WTC11 (cell line): Measurements from ENCODE around the gene MAP3K6. TPM values are rescaled to one million over a fixed set of nuclear protein-coding genes. Genes with fewer than 3 reads are reported as not detected.

Source experiments
- ATAC-seq: fragments of 200-7000 bp; cut with Tn5 transposase; 2 replicates; pipeline ENCODE4 v1.10.0; 2021; ENCODE audit warnings: mild to moderate bottlenecking, moderate library complexity
- CTCF ChIA-PET: fragments of 300-600 bp; sonication (Branson Sonifier 250); formaldehyde crosslinking; loops from one replicate; lab custom pipeline; 2021; ENCODE audit warnings: antibody characterized with exemption; lab: Charles Lee
- POLR2A ChIA-PET: fragments of 350-600 bp; sonication (Branson Sonifier 250); formaldehyde crosslinking; loops from one replicate; lab custom pipeline; 2021; ENCODE audit warnings: antibody characterized with exemption; lab: Charles Lee
- DNase-seq: peaks from one replicate; pipeline ENCODE4 v3.0.0; 2021; ENCODE audit warnings: low spot score
- H3K27ac Mint-ChIP-seq: 2 replicates; pipeline ENCODE4 v1.8.0; 2021; ENCODE audit warnings: mixed read lengths
- H3K27me3 Mint-ChIP-seq: 2 replicates; pipeline ENCODE4 v1.8.0; 2021; ENCODE audit warnings: low read depth, mild to moderate bottlenecking, moderate library complexity, mixed read lengths
- H3K36me3 Mint-ChIP-seq: 2 replicates; pipeline ENCODE4 v1.8.0; 2021; ENCODE audit warnings: mixed read lengths
- H3K4me1 Mint-ChIP-seq: 2 replicates; pipeline ENCODE4 v1.8.0; 2022; ENCODE audit warnings: mixed read lengths
- H3K4me3 Mint-ChIP-seq: 2 replicates; pipeline ENCODE4 v1.8.0; 2021; ENCODE audit warnings: mild to moderate bottlenecking, moderate library complexity, mixed read lengths
- H3K9me3 Mint-ChIP-seq: 2 replicates; pipeline ENCODE4 v1.8.0; 2021; ENCODE audit warnings: mixed read lengths
- EMX1 ChIP-seq: fragments of 250-450 bp; sonication (Bioruptor Pico); IDR thresholded peaks from 2 replicates; pipeline ENCODE4 v1.8.0; 2021; ENCODE audit warnings: mild to moderate bottlenecking
- FOXP4 ChIP-seq: sonication (generic); formaldehyde crosslinking; IDR thresholded peaks from 2 replicates; pipeline ENCODE4 v1.8.0; 2022; ENCODE audit warnings: mild to moderate bottlenecking, missing genetic modification reagents
- JUN ChIP-seq: sonication (generic); formaldehyde crosslinking; IDR thresholded peaks from 2 replicates; pipeline ENCODE4 v1.8.0; 2023; ENCODE audit warnings: mild to moderate bottlenecking, missing genetic modification reagents
- MAX ChIP-seq: sonication (generic); formaldehyde crosslinking; IDR thresholded peaks from 2 replicates; pipeline ENCODE4 v1.8.0; 2022; ENCODE audit warnings: mild to moderate bottlenecking, missing genetic modification reagents
- OVOL2 ChIP-seq: fragments of 250-450 bp; sonication (Bioruptor Pico); IDR thresholded peaks from 2 replicates; pipeline ENCODE4 v1.9.0; 2021; ENCODE audit warnings: mild to moderate bottlenecking, borderline replicate concordance
- SOX15 ChIP-seq: fragments of 250-450 bp; sonication (Bioruptor Pico); IDR thresholded peaks from 2 replicates; pipeline ENCODE4 v1.9.0; 2021; ENCODE audit warnings: mild to moderate bottlenecking
- TEAD1 ChIP-seq: sonication (generic); formaldehyde crosslinking; IDR thresholded peaks from 2 replicates; pipeline ENCODE4 v1.8.0; 2022; ENCODE audit warnings: mild to moderate bottlenecking, missing genetic modification reagents
- ZNF396 ChIP-seq: fragments of 250-450 bp; sonication (Bioruptor Pico); IDR thresholded peaks from 2 replicates; pipeline ENCODE4 v1.8.0; 2021; ENCODE audit warnings: mild to moderate bottlenecking, moderate library complexity, borderline replicate concordance
- ZSCAN18 ChIP-seq: fragments of 250-450 bp; sonication (Bioruptor Pico); IDR thresholded peaks from 2 replicates; pipeline ENCODE4 v2.1.2; 2022; ENCODE audit warnings: mild to moderate bottlenecking, moderate library complexity
- total RNA-seq: library from RNA; stranded (reverse); gene quantifications from 3 replicates; pipeline ENCODE4 v1.2.3, GENCODE V29; 2021
- TF ChIP-seq, protein P1 (sequence below): sonication (generic); formaldehyde crosslinking; IDR thresholded peaks from 2 replicates; pipeline ENCODE4 v1.8.0; 2022; ENCODE audit warnings: missing genetic modification reagents
- TF ChIP-seq, protein P2 (sequence below): fragments of 200-600 bp; IDR thresholded peaks from 2 replicates; pipeline ENCODE4 v1.8.0; 2022; ENCODE audit warnings: antibody characterized with exemption
- TF ChIP-seq, protein P3 (sequence below): sonication (generic); formaldehyde crosslinking; IDR thresholded peaks from 2 replicates; pipeline ENCODE4 v1.8.1; 2023; ENCODE audit warnings: mild to moderate bottlenecking, moderate library complexity, missing genetic modification reagents

Gene MAP3K6
- total RNA-seq, 1 experiment from 2014 or later: 15.0 TPM

DNA sequence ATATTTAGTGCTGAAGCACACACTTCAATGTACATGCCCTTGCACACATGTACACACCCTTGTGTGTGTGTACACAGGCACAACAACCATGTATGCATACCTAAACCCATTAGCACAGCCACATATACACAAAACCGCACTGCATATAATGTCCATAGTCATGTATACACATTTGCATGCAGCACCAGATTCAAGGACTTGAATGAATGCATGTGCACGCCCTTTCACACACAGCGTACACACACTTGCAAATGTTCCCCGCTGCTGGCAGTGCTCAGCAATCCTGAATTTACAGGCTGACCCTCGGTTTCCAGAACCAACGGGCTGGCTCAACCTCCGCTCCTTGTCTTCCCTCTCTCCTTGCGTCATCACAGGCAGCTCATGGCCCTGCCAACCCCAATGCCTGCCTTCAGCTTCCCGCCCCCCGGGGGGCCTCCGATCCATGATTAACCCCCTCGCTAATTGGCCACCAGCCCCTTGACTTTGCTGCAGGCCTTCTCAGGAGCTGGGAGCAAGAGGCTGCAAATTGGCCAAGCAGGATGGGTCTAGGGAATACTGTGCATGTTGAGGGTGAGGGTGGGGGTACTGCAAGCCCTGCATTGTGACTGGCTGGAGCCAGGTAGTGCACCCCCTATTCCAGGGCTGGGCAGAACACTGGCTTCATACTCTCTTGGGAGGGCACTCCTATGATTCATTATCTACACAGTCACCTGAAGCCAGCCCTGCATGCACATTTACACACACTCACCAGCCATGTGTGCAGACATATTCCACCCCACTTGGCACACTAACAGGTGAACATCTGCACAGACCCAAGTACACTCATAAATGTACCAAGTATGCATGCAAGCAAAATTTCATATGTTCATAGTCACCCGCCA is 33.6 kb upstream of the MAP3K6 start:
- ATAC-seq (no peak), DNase-seq (no peak)
- no peaks in the 10 kb centered on the region for H3K9me3 Mint-ChIP-seq
- TF ChIP-seq JUN (CRISPR knock-in tag) (0 out of 2 replicates have a peak, but pooled peaks have one; percentile 31), FOXP4 (CRISPR knock-in tag) (no peak), SOX15 (CRISPR knock-in tag) (no peak), TEAD1 (CRISPR knock-in tag) (no peak), MAX (CRISPR knock-in tag) (no peak), OVOL2 (CRISPR knock-in tag) (no peak), EMX1 (CRISPR knock-in tag) (0 out of 2 replicates have a peak, but pooled peaks have one; percentile 19), ZSCAN18 (no peak), ZNF396 (no peak)
- TF ChIP-seq, protein P1, sequence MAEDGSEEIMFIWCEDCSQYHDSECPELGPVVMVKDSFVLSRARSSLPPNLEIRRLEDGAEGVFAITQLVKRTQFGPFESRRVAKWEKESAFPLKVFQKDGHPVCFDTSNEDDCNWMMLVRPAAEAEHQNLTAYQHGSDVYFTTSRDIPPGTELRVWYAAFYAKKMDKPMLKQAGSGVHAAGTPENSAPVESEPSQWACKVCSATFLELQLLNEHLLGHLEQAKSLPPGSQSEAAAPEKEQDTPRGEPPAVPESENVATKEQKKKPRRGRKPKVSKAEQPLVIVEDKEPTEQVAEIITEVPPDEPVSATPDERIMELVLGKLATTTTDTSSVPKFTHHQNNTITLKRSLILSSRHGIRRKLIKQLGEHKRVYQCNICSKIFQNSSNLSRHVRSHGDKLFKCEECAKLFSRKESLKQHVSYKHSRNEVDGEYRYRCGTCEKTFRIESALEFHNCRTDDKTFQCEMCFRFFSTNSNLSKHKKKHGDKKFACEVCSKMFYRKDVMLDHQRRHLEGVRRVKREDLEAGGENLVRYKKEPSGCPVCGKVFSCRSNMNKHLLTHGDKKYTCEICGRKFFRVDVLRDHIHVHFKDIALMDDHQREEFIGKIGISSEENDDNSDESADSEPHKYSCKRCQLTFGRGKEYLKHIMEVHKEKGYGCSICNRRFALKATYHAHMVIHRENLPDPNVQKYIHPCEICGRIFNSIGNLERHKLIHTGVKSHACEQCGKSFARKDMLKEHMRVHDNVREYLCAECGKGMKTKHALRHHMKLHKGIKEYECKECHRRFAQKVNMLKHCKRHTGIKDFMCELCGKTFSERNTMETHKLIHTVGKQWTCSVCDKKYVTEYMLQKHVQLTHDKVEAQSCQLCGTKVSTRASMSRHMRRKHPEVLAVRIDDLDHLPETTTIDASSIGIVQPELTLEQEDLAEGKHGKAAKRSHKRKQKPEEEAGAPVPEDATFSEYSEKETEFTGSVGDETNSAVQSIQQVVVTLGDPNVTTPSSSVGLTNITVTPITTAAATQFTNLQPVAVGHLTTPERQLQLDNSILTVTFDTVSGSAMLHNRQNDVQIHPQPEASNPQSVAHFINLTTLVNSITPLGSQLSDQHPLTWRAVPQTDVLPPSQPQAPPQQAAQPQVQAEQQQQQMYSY (CRISPR knock-in tag): peak; percentile 79
- TF ChIP-seq, protein P2, sequence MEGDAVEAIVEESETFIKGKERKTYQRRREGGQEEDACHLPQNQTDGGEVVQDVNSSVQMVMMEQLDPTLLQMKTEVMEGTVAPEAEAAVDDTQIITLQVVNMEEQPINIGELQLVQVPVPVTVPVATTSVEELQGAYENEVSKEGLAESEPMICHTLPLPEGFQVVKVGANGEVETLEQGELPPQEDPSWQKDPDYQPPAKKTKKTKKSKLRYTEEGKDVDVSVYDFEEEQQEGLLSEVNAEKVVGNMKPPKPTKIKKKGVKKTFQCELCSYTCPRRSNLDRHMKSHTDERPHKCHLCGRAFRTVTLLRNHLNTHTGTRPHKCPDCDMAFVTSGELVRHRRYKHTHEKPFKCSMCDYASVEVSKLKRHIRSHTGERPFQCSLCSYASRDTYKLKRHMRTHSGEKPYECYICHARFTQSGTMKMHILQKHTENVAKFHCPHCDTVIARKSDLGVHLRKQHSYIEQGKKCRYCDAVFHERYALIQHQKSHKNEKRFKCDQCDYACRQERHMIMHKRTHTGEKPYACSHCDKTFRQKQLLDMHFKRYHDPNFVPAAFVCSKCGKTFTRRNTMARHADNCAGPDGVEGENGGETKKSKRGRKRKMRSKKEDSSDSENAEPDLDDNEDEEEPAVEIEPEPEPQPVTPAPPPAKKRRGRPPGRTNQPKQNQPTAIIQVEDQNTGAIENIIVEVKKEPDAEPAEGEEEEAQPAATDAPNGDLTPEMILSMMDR: no peak
- TF ChIP-seq, protein P3, sequence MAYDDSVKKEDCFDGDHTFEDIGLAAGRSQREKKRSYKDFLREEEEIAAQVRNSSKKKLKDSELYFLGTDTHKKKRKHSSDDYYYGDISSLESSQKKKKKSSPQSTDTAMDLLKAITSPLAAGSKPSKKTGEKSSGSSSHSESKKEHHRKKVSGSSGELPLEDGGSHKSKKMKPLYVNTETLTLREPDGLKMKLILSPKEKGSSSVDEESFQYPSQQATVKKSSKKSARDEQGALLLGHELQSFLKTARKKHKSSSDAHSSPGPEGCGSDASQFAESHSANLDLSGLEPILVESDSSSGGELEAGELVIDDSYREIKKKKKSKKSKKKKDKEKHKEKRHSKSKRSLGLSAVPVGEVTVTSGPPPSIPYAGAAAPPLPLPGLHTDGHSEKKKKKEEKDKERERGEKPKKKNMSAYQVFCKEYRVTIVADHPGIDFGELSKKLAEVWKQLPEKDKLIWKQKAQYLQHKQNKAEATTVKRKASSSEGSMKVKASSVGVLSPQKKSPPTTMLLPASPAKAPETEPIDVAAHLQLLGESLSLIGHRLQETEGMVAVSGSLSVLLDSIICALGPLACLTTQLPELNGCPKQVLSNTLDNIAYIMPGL (CRISPR knock-in tag): no peak
- ChIA-PET CTCF (interaction anchor here (0.6 to 6.5 kb wide), 8 partner anchors 9 to 216 kb away, joined by 3 to 150 read pairs (median 4); partner anchors contain the start of gene AHDC1), POLR2A (interaction anchor here (1.0 to 1.6 kb wide), 2 partner anchors 29 to 127 kb away, joined by 3 read pairs; no protein-coding TSS in a partner anchor)
- H3K4me1 Mint-ChIP-seq: peaks cover 67% of the 10 kb centered on the region
- no peaks in the 10 kb centered on the region for H3K27me3 Mint-ChIP-seq
- H3K4me3 Mint-ChIP-seq: no peak overlapping the region
- no peak overlapping the region for H3K27ac Mint-ChIP-seq
- no peaks in the 10 kb centered on the region for H3K36me3 Mint-ChIP-seq
